ENCODE data around the gene KCNJ4.
A peak's percentile ranks its signal among the peaks of the same experiment; 100 is the strongest.

KCNJ4 gene

DNA sequence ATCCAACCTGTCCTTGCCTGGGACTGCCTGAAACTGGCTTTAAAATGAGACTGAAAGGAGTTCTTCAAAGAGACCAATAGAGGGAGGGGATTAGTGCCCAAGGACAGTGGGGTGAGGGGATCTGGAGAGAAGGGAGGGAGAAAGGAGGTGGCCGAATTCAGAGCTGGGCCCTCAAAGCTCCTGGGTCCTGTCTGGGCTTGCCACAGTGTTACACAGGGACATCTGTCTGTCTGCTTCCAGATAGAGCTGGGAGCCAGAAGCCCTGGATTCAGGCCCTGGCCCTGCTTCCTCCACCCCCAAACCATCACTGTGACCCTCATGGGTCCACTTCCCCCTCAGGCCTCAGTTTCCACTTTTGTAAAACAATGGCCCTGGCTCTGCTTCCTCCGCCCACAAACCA, 3.6 kb downstream of the KCNJ4 start:
- DNase-seq = no peak

- no peak for DNase-seq
Observed at GRCh38 chr22:38450234-38450797, 4.7 kb downstream of the KCNJ4 start.

DNA sequence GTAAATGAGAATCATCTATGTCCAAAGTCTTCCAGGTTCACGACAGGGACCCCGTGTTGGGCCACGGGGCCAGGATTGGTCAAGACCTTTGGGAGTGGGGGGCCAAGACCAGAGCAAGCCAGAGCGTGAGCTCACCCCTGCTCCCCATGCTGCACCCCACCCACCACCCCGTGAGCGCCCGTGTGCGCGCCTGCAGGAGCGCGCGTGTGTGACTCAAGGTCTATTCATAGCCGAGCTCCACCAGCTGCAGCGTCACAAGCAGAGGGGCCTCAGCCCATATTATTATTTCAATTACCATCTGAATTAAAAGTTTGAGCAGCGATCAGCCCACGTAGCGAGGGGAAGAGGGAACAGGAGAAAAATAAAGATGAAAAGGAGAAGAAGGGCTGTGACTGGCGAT, 5.2 kb downstream of the KCNJ4 start:
- no peak for DNase-seq

DNA sequence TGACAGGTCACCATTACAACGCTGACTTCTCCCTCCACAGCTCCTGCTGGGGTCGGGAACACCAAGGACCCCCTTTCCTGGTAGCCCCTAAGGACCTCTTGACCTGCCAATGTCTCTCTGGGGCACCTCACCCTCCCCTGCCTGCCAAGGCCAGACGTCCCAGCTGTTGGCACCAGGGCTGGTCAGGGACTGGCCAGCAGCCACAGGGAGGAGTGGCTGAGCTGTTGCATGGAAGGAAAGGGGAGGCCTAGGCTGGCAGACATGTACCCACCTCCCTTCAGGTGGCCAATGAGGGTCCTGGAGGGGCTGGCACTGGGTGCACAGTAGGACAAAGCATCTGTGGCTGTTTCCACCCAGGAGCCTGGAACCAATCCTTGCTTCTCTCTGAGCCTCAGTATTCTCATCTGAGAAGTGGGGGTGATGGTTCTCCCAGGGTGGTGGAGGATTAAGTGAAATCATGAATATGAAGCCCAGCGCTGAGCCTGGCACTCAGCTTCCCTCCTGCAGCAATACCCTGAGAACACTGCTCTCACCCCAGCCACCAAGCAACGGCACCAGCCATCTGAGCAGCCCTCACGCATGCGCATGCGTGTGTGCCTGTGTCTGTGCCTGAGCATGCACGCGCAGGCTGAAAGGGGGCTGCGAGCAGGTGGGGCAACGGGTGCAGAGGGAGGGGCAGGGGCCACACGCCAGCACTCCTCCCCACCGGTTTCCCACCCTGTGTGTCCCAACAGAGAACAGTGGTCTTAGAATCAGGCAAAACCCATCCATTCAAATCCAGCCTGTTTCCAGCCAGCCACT, 5.9 kb downstream of the KCNJ4 start:
- no peak for DNase-seq

DNA sequence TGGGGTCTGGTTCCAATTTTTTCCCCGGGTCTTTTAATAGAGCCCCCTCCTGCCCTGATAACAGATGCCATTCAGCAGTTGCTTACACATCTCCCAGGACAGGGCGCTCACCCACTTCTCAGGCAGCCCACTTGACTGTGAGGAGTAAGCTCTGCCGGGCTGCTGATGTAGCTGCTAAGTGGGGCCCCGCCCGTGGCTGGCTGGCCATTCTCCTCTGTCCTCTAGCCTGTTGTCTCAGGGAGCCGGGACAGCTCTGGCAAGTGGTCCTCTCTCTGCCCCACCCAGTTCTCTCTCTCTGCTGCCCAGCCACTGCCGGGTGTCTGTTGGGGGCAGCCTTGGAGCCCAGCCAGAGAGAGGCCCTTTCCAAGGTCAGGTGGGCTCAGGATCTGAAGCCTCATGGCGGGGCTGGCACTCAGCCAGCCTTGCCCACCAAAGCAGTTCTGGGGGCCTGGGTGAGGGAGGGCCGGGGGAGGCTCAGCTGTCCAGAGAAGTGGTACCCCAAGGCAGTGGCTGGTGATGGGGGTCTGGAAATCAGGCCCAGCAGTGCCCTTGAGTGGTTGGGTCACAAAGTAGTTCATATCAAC, 8.9 kb downstream of the KCNJ4 start:
- DNase-seq = no peak

DNA sequence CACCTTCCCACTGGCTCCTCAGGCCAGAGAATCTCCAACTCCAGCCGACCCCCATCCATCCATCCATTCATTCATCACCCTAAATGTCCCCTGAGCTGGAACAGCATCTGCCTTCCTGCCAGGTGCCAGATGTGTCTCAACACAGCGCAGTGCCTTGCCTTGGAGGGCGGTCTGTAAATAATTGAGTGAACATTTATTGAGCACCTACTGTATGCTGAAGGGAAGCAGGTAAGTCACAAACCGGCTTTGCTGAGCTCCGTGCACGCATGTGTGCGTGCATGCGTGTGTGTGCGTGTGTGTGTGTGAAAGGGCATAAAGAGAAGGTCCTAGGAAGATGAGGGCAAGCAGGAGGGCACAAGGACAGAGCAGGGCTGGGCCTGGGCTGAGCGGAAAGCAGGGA, 10.2 kb downstream of the KCNJ4 start:
- no peak for DNase-seq

DNA sequence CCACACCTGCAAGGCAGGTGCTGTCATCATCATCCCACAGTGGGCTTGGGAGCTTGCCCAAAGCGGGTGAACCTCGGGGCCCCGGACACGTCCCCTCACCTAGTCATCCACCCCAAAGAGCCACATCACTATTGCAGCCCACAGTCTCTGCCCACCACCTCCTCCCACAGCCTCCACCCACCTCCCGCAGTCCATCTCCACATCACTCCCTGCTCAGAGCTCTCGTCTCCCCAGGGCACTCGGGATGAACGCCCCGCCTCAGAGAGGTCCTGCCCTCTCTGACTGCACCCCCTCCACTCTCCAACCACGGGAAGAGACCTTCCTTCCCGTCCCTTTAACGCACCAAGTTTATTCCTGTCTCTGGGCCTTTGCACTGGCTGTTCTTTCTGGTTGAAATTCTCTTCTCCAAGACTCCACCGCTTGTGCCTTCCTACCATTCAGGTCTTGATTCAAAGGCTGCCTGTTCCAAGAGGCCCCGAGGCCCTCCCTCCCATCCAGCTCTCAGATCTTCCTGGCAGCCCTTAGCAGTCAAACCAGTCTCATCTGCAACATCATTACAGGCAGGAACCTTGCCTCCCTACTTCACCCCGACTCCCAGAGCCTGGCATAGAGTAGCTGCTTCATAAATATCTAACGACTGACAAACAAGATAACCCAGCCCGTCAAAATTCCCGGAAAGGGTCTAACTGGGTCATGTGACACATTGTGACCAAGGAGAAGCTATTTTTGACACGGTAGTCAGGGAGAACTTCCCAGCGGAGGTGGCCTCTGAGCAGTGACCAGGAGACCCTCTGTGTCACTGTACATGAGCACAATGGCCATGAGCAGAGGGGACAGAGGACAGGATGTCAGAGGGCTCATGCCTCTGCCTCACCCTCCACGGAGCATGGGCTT, 11.1 kb downstream of the KCNJ4 start:
- no peak for DNase-seq

GRCh38 chr22:38442967-38443627, 11.9 kb downstream of the KCNJ4 start:
- no peak for DNase-seq

- no peak for DNase-seq
Observed at GRCh38 chr22:38441620-38442287, 13.2 kb downstream of the KCNJ4 start.

- no peak for DNase-seq
Observed at GRCh38 chr22:38440747-38441350, 14.2 kb downstream of the KCNJ4 start.

DNA sequence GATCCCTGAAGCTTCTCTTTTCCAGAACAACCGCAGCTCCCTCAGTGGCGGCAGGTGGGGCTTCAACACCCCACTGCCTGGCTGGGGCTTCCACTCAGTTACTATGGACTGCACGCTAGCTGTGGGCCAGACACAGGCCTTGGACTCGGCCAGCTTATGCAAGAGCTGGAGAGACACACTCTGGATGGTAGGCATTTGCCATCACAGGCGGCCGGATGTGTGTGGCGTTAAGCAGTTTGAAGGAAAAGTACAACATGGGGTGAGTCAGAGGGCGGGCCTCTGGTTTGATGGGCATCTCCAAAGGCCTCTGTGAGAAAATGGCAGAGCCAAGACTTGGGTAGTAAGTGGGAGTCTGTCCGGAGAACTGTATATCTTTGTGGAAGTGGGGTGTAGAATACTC, 17.6 kb downstream of the KCNJ4 start:
- no peak for DNase-seq

- DNase-seq = no peak
Observed at GRCh38 chr22:38436629-38437395, 18.2 kb downstream of the KCNJ4 start.

DNA sequence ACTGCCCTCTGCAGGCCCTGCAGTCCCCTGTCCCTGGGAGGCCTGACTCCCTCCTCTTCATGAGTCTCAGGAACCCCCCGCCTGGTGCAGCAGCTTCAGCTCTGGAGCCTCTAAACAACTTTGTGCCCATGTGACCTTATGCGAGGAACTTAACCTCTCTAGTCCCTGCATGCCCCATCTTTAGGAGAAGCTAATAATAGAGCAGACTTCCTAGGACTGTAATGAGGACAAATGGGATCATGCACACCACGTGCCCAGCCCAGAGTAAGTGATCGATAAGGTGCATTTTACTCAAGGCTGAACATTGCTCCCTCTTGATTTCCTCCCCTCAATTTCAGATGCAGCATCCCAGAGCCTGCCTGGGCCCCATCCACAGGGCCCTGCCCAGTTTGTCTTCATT, 19.0 kb downstream of the KCNJ4 start:
- no peak for DNase-seq

GRCh38 chr22:38435010-38435409, 20.0 kb downstream of the KCNJ4 start:
- no peak for DNase-seq

GRCh38 chr22:38433871-38434270, 21.1 kb downstream of the KCNJ4 start:
- DNase-seq = no peak

DNA sequence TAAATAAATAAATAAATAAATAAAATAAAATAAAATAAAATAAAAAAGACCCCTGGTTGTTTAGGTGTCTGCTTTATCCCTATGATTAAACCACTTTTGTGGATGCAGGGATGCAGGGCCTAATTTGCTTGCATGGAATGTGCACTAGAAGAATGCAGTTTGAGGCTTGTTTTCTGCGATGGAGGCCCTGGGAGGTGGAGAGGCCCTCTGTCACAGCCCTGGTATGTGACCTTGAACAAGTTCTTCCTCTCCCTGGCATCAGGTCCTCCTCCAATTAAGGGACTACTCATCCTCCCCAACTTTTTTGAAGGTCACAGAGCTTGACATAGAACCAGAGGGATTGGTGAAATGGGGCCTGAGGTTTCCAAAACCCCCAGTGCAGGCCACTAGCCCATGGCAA, 22.7 kb downstream of the KCNJ4 start:
- DNase-seq = no peak

DNA sequence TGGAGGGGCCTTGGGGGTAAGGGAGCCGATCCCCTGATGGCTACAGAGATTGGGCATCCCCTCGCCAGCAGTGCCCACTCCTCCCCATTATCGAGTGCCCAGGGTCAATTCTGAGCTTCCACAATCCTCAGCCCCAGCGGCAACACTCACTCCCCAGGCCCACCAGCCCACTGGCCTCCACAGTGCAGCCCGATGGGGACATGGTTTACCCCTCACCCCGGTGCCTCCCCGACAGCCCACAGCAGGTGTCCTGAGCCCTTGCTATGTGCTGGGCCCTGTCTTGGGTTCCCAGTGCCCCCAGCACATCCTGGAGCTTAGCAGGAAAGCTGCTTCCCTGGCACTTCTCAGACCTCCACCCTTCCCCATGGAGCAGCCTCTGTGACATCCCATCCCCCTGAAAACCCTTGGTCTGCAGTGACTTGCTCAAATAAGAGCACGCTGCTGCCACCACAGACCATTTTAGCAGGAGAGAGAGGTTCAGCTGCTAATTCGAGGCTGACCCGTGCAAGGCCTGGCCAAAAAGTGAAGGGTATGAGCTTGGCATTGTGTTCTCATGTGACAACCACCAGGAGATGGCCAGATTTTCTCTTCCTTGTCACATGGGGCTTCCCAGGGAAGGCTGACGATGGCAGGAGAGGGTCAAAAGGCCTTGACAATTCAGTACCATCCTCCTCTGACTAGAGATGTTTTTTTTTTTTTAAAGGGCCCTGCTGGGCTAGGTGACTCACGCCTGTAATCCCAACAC, 23.6 kb downstream of the KCNJ4 start:
- no peak for DNase-seq

DNA sequence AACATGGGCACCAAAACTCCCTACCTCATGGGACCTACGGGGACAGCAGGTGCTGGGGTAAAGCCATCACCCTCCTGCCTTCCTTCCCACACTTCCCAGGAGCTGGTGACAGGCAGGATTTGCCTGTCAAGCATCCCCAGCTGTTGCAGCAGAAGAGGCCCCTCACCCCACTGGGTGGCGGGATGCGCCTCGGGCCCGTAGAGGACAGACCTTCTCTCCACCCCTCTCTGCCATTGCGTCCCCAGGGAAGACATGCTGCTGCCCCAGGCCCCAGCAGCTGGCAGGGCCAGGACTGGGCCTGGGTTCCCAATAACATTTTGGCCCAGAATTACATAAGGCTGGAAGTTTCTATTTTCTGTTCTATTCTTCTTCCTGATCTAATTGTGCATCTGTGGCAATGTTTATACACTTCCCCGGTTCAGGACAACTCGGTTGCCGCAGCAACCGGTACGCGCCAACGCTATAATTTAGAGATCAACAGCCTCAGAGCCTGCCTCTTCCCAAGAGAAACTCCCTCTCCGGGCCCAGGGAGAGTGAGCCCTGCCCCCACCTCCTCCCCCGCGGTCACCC, 25.4 kb downstream of the KCNJ4 start:
- DNase-seq = peak; percentile 14

DNA sequence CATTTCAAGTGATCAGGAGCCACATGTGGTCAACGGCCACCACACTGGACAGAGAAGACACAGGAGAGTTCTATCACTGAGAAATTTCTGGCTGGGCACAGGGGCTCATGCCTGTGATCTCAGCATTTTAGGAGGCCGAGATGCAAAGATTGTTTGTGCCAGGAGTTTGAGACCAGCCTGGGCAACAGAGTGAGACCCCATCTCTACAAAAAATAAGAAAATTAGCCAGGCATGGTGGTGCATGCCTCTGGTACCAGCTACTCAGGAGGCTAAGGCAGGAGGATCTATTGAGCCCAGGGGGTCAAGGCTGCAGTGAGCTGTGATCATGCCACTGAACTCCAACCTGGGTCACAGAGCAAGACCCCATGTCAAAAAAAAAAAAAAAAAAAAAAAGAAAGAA, 26.3 kb downstream of the KCNJ4 start:
- DNase-seq = no peak

GRCh38 chr22:38427940-38428339, 27.1 kb downstream of the KCNJ4 start:
- no peak for DNase-seq

All from DMS153 (cell line).